NCI-H1417 treated with DMSO at 0.1 percent for 48 hours (cell line): ENCODE data around the gene GRIK4.
A peak's percentile ranks its signal among the peaks of the same experiment; 100 is the strongest.
"Not testable (repeated sequence)": the region's sequence is repeated elsewhere in the genome, so short reads cannot be mapped to it uniquely, and the experiment has no call there.

ENCODE experiments used
- DNase-seq: peaks from one replicate; lab custom pipeline; 2025; lab: John Stamatoyannopoulos, UW

GRIK4 gene

GRCh38 chr11:120998581-120998980, 487.0 kb downstream of the GRIK4 start:
- no peak for DNase-seq

GRCh38 chr11:121004206-121004840, 492.8 kb downstream of the GRIK4 start:
- no peak for DNase-seq

GRCh38 chr11:121006922-121007321, 495.4 kb downstream of the GRIK4 start:
- no peak for DNase-seq

- no peak for DNase-seq
These were observed 497.0 kb downstream of the GRIK4 start for GRCh38 chr11:121008551-121008950.

- no peak for DNase-seq
These were observed 500.5 kb downstream of the GRIK4 start for GRCh38 chr11:121012091-121012490.

GRCh38 chr11:121018746-121019145, 507.2 kb downstream of the GRIK4 start:
- peak; percentile 7 for DNase-seq

GRCh38 chr11:121021718-121022117, 510.2 kb downstream of the GRIK4 start:
- DNase-seq = not testable (repeated sequence)

- peak; percentile 59 for DNase-seq
These were observed 512.6 kb downstream of the GRIK4 start, which contains the start of gene TBCEL for GRCh38 chr11:121023848-121024751. Gene TBCEL, plus strand, starts transcription at chr11:121024102. Its CDS starts 21,589 bp downstream, at chr11:121045691.

- DNase-seq = no peak
These were observed 513.4 kb downstream of the GRIK4 start for GRCh38 chr11:121024989-121025388.

GRCh38 chr11:121029153-121029552, 517.6 kb downstream of the GRIK4 start:
- no peak for DNase-seq

GRCh38 chr11:121029813-121030445, 518.4 kb downstream of the GRIK4 start:
- DNase-seq = no peak

GRCh38 chr11:121031167-121031566, 519.6 kb downstream of the GRIK4 start:
- no peak for DNase-seq

GRCh38 chr11:121031648-121032047, 520.1 kb downstream of the GRIK4 start:
- not testable (repeated sequence) for DNase-seq

- DNase-seq = no peak
These were observed 521.0 kb downstream of the GRIK4 start for GRCh38 chr11:121032546-121032945.

GRCh38 chr11:121033635-121034034, 522.1 kb downstream of the GRIK4 start:
- no peak for DNase-seq

GRCh38 chr11:121035169-121035755, 523.7 kb downstream of the GRIK4 start:
- DNase-seq = no peak

- no peak for DNase-seq
These were observed 524.2 kb downstream of the GRIK4 start for GRCh38 chr11:121035780-121036179.

GRCh38 chr11:121037016-121037415, 525.5 kb downstream of the GRIK4 start:
- DNase-seq = no peak
